Kidney epithelial cell (primary cell): Measurements from ENCODE around the gene C6orf89. TPM values are rescaled to one million over a fixed set of nuclear protein-coding genes. Genes with fewer than 3 reads are reported as not detected.
"Not testable (repeated sequence)": the region's sequence is repeated elsewhere in the genome, so short reads cannot be mapped to it uniquely, and the experiment has no call there.

ENCODE experiments used
- DNase-seq: peaks from one replicate; pipeline ENCODE4 v3.0.0-alpha.2; 2010; ENCODE audit warnings: low read depth
- H3K27me3 ChIP-seq: 2 replicates; pipeline ENCODE4 v1.6.0; 2011; ENCODE audit warnings: low read length; ENCODE audit not compliant: control insufficient read depth, insufficient read depth
- H3K36me3 ChIP-seq: 2 replicates; pipeline ENCODE4 v1.5.1; 2011; ENCODE audit warnings: low read length; ENCODE audit not compliant: control insufficient read depth, insufficient read depth
- H3K4me3 ChIP-seq: 2 replicates; pipeline ENCODE4 v1.5.1; 2011; ENCODE audit warnings: low read depth, mild to moderate bottlenecking, control low read depth, low read length
- total RNA-seq: library from RNA; depleted of rRNA; stranded (reverse); fragments of >200 nt; gene quantifications from 2 replicates; pipeline ENCODE4 v1.2.3, GENCODE V29; 2015
- TF ChIP-seq, protein P1 (sequence below): IDR thresholded peaks from 2 replicates; pipeline ENCODE4 v1.5.1; 2011; ENCODE audit warnings: mild to moderate bottlenecking, moderate library complexity, low read length, control low read depth, inconsistent platforms; ENCODE audit not compliant: insufficient read depth, poor library complexity, severe bottlenecking

Gene C6orf89
- total RNA-seq, 1 donor from 2014 or later, result 42.5 TPM

DNA sequence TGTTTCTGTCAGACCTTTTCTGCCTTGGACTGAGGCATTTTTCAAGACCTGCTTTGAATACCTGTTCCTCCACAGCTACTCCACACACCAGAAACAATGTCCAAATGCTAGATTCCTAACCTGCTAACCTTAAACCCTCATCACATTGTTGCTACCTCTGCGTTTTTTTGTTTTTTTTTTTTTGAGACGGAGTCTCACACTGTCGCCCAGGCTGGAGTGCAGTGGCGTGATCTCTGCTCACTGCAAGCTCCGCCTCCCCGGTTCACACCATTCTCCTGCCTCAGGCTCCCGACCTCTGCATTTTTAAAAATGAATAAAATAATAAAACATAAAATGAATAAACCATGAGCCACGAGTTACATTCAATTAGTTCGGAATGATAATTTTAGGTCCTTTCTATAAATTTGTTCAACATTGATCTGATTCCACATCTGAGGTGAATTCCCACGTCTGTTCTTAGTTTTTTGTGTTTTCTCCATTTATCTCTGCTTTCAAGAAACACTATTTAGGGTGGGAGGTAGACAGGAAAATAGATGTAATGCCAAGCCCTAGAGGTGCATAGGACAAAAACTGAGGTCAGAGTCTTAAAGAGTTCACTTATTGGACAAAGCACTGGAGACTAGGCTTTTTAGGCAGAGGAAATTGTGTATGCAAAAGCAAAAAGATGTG is 1.3 kb downstream of the C6orf89 start:
- H3K27me3 ChIP-seq, result no peaks in the 10 kb centered on the region
- no peaks in the 10 kb centered on the region for H3K36me3 ChIP-seq
- TF ChIP-seq, protein P1, sequence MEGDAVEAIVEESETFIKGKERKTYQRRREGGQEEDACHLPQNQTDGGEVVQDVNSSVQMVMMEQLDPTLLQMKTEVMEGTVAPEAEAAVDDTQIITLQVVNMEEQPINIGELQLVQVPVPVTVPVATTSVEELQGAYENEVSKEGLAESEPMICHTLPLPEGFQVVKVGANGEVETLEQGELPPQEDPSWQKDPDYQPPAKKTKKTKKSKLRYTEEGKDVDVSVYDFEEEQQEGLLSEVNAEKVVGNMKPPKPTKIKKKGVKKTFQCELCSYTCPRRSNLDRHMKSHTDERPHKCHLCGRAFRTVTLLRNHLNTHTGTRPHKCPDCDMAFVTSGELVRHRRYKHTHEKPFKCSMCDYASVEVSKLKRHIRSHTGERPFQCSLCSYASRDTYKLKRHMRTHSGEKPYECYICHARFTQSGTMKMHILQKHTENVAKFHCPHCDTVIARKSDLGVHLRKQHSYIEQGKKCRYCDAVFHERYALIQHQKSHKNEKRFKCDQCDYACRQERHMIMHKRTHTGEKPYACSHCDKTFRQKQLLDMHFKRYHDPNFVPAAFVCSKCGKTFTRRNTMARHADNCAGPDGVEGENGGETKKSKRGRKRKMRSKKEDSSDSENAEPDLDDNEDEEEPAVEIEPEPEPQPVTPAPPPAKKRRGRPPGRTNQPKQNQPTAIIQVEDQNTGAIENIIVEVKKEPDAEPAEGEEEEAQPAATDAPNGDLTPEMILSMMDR, result no peak
- no peak for DNase-seq
- H3K4me3 ChIP-seq, result peak overlapping the region; percentile 72

DNA sequence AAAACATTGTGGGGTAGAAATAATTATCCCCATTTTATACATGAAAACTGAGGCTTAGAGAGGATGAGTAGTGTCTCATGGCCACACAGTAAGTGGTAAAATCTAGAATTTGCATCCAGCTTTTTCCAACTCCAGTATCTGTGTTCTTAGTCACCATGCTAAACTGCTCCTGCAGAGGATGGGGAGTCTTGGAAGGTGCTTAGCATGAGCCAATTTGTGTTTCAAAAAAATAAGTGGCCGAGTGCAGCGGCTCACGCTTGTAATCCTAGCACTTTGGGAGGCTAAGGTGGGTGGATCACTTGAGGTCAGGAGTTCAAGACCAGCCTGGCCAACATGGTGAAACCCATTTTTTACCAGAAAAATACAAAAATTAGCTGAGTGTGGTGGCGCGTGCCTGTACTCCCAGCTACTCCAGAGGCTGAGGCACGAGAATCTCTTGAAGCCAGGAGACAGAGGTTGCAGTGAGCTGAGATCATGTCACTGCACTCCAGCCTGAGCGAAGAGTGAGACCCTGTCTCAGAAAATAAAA is 2.4 kb downstream of the C6orf89 start:
- DNase-seq, result no peak
- H3K4me3 ChIP-seq, result no peak overlapping the region
- no peaks in the 10 kb centered on the region for H3K36me3 ChIP-seq
- TF ChIP-seq, protein P1, result no peak
- no peaks in the 10 kb centered on the region for H3K27me3 ChIP-seq

DNA sequence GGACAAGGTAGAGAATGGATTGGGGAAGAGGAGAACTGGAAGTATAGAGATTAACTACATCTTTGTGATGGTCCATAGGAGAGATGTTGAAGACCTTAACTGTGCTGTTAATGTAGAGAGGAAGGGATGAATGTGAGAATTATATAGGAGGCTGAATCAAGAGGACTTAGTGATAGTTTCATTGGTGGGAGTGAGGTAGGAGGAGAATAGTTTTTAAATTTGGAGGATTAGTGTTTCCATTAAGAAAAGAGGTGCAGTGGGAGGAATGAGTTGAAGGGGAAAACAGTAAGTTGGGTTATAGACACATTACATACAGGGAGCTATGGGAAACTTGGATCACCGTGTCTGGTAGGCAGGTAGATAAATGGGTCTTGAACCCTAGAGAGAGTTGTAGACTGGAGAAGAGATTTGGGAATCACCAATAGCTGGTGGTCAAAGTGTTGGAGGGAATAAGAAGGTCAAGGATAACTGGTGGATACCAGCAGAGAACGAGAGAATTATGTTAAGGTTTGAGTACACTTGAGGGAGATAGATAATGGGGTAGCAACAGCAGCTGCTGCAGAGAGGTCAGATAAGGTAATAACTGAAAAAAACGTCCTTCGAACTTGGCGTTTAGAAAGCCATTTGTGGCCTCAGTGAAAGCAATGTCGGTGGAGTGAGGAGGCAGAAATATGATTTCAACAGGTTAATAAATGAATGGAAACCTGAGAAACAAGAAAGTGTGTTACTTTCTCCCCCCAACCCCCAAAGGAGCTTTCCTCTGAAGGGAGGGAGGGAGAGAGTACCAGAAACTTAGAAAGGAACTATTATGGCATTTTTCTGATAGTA is 3.1 kb downstream of the C6orf89 start:
- Histone ChIP-seq H3K4me3 (no peak overlapping the region), H3K36me3 (no peaks in the 10 kb centered on the region), H3K27me3 (no peaks in the 10 kb centered on the region)
- TF ChIP-seq, protein P1, result no peak
- no peak for DNase-seq

DNA sequence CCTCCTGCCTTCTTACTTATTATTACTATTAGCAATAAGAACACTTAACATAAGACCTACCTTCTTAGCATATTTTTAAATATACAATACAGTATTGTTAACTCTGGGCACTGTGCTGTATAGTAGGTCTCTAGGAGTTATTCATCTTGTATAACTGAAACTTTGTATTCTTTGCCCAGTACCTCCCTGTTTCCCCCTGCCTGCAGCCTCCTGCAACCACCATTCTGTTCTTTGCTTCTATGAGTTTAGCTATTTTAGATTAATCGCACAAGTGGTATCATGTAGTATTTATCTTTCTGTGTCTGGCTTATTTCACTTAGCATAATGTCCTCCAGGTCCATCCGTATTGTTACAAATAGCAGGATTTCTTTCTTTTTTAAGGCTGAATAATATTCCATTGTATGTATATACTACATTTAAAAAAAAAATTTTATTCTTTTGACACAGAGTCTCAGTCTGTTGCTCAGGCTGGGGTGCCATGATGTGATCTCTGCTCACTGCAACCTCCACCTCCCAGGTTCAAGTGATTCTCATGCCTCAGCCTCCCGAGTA is 4.4 kb downstream of the C6orf89 start:
- H3K36me3 ChIP-seq, result no peaks in the 10 kb centered on the region
- TF ChIP-seq, protein P1, result no peak
- no peaks in the 10 kb centered on the region for H3K27me3 ChIP-seq
- DNase-seq, result no peak
- H3K4me3 ChIP-seq, result no peak overlapping the region

DNA sequence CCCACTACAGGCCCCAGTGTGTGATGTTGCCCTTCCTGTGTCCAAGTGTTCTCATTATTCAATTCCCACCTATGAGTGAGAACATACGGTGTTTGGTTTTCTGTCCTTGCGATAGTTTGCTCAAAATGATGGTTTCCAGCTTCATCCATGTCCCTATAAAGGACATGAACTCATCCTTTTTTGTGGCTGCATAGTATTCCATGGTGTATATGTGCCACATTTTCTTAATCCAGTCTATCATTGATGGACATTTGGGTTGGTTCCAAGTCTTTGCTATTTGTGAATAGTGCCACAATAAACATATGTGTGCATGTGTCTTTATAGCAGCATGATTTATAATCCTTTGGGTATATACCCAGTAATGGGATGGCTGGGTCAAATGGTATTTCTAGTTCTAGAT is 5.4 kb downstream of the C6orf89 start:
- H3K27me3 ChIP-seq, H3K36me3 ChIP-seq, H3K4me3 ChIP-seq, DNase-seq: not testable (repeated sequence)
